K562 (cell line): ENCODE results near the gene RORC. TPM values are rescaled to one million over a fixed set of nuclear protein-coding genes. Genes with fewer than 3 reads are reported as not detected.

Source experiments
- ADNP ChIP-seq: fragments of 200-800 bp; sonication (Bioruptor generic); IDR thresholded peaks from 2 replicates; pipeline ENCODE4 v1.6.1; 2016; ENCODE audit warnings: missing genetic modification characterization, missing compliant biosample characterization
- CBX5 ChIP-seq: IDR thresholded peaks from 2 replicates; pipeline ENCODE4 v1.6.1; 2014; ENCODE audit warnings: low read depth, borderline replicate concordance
- CHCHD3 ChIP-seq: fragments of 250-450 bp; sonication (Bioruptor Pico); IDR thresholded peaks from 2 replicates; pipeline ENCODE4 v2.1.2; 2022; ENCODE audit warnings: mild to moderate bottlenecking
- CXXC5 ChIP-seq: fragments of 250-450 bp; sonication (Bioruptor Pico); IDR thresholded peaks from 2 replicates; pipeline ENCODE4 v1.8.0; 2022; ENCODE audit warnings: inconsistent platforms, mild to moderate bottlenecking, moderate library complexity
- ETS2 ChIP-seq: IDR thresholded peaks from 2 replicates; pipeline ENCODE4 v1.6.1; 2016; ENCODE audit warnings: borderline replicate concordance, missing genetic modification characterization, mild to moderate bottlenecking, moderate library complexity, missing compliant biosample characterization; ENCODE audit not compliant: poor library complexity, severe bottlenecking
- ILF3 ChIP-seq: fragments of 450-650 bp; IDR thresholded peaks from 2 replicates; pipeline ENCODE4 v1.6.1; 2018; ENCODE audit warnings: antibody characterized with exemption, mild to moderate bottlenecking, moderate library complexity, borderline replicate concordance
- KLF10 ChIP-seq: fragments of 250-450 bp; sonication (Bioruptor Pico); IDR thresholded peaks from 2 replicates; pipeline ENCODE4 v1.6.1; 2021; ENCODE audit warnings: matching md5 sums
- LEF1 ChIP-seq: fragments of 450-650 bp; IDR thresholded peaks from 2 replicates; pipeline ENCODE4 v1.6.1; 2016; ENCODE audit warnings: mild to moderate bottlenecking
- MECOM ChIP-seq: fragments of 250-450 bp; sonication (Bioruptor Pico); IDR thresholded peaks from 2 replicates; pipeline ENCODE4 v1.8.0; 2022; ENCODE audit warnings: inconsistent platforms
- NBN ChIP-seq: fragments of 450-650 bp; IDR thresholded peaks from 2 replicates; pipeline ENCODE4 v1.6.1; 2016; ENCODE audit warnings: low read depth, mild to moderate bottlenecking
- POLR2AphosphoS2 ChIP-seq: IDR thresholded peaks from 2 replicates; pipeline ENCODE4 v1.6.1; 2012; ENCODE audit warnings: low read length, improper control_type of control experiment
- POLR3A ChIP-seq: IDR thresholded peaks from 2 replicates; pipeline ENCODE4 v1.6.1; 2011; ENCODE audit warnings: borderline replicate concordance, mild to moderate bottlenecking, moderate library complexity; ENCODE audit not compliant: insufficient read length, insufficient read depth; ENCODE audit errors: extremely low read depth
- PTBP1 ChIP-seq: fragments of 200-400 bp; formaldehyde crosslinking; IDR thresholded peaks from 2 replicates; pipeline ENCODE4 v1.6.1; 2017; ENCODE audit warnings: low read depth, low read length
- RHOXF2B ChIP-seq: fragments of 250-450 bp; sonication (Bioruptor Pico); conservative IDR thresholded peaks from 2 replicates; pipeline ENCODE4 v1.5.1; 2021
- RNF2 ChIP-seq: sonication (generic); IDR thresholded peaks from 2 replicates; pipeline ENCODE4 v1.6.1; 2016
- RUNX1 ChIP-seq: sonication (generic); IDR thresholded peaks from 2 replicates; pipeline ENCODE4 v1.6.1; 2016; ENCODE audit warnings: antibody characterized with exemption, low read depth
- SETDB1 ChIP-seq: IDR thresholded peaks from one replicate; pipeline ENCODE4 v1.6.1; 2012; ENCODE audit warnings: low read length, control low read depth, inconsistent platforms
- SMAD2 ChIP-seq: fragments of 150-350 bp; IDR thresholded peaks from 2 replicates; pipeline ENCODE4 v1.6.1; 2014; ENCODE audit warnings: low read depth, mild to moderate bottlenecking, low read length
- SPI1 ChIP-seq: IDR thresholded peaks from 2 replicates; pipeline ENCODE4 v1.6.1; 2011; ENCODE audit warnings: low read depth, low read length, control low read depth, borderline replicate concordance
- ZNF263 ChIP-seq: sonication (generic); formaldehyde crosslinking; IDR thresholded peaks from 2 replicates; pipeline ENCODE4 v1.8.0; 2022; ENCODE audit warnings: mild to moderate bottlenecking, missing genetic modification reagents, borderline replicate concordance
- ZNF3 ChIP-seq: fragments of 250-450 bp; sonication (Bioruptor Pico); IDR thresholded peaks from 2 replicates; pipeline ENCODE4 v1.5.0; 2021; ENCODE audit warnings: mild to moderate bottlenecking, moderate library complexity
- ZNF311 ChIP-seq: fragments of 250-450 bp; sonication (Bioruptor Pico); IDR thresholded peaks from 2 replicates; pipeline ENCODE4 v1.4.0; 2020; ENCODE audit warnings: mild to moderate bottlenecking, moderate library complexity
- ZNF384 ChIP-seq: IDR thresholded peaks from 2 replicates; pipeline ENCODE4 v1.6.1; 2012; ENCODE audit warnings: low read depth, low read length, improper control_type of control experiment
- polyA plus RNA-seq, 8 experiments: library from polyadenylated mRNA; depleted of rRNA in 4 of 8; stranded (reverse) in 5 of 8; unstranded in 3 of 8; fragments of >200 nt; fragmentation: Nextera tagmentation in 2 of 8; fragmentation: Illumina TruSeq in 1 of 8; extraction: Ambion mirVana in 2 of 8; extraction: Trizol in 1 of 8; gene quantifications; 2 replicates each; pipeline versions ENCODE4 v1.2.1 to v1.2.3, GENCODE V29; 2011 to 2014; ENCODE audit warnings: inconsistent platforms in 1 of 8, missing spikeins in 1 of 8
- total RNA-seq, 7 experiments: library from RNA; depleted of rRNA in 6 of 7; stranded (reverse); fragments of >200 nt in 6 of 7; fragmentation: Illumina TruSeq in 2 of 7; extraction: Trizol in 2 of 7; gene quantifications; 2 replicates each; pipeline versions ENCODE4 v1.2.1 to v1.2.3, GENCODE V29; 2011 to 2021; ENCODE audit warnings: low replicate concordance in 1 of 7
- TF ChIP-seq, protein P1 (sequence below), 2 experiments: fragments of 450-650 bp; conservative IDR thresholded peaks; 2 replicates each; pipeline ENCODE4 v1.6.1; 2017; ENCODE audit warnings: mild to moderate bottlenecking in 2 of 2, moderate library complexity in 2 of 2
- TF ChIP-seq, protein P2 (sequence below): fragments of 450-650 bp; IDR thresholded peaks from 2 replicates; pipeline ENCODE4 v1.6.1; 2018; ENCODE audit not compliant: partially characterized antibody

Gene RORC
- total and polyA plus RNA-seq, 9 of the 15 experiments (the other 6 are each of a cell fraction or from before 2014, with no cell fraction given): not detected

DNA sequence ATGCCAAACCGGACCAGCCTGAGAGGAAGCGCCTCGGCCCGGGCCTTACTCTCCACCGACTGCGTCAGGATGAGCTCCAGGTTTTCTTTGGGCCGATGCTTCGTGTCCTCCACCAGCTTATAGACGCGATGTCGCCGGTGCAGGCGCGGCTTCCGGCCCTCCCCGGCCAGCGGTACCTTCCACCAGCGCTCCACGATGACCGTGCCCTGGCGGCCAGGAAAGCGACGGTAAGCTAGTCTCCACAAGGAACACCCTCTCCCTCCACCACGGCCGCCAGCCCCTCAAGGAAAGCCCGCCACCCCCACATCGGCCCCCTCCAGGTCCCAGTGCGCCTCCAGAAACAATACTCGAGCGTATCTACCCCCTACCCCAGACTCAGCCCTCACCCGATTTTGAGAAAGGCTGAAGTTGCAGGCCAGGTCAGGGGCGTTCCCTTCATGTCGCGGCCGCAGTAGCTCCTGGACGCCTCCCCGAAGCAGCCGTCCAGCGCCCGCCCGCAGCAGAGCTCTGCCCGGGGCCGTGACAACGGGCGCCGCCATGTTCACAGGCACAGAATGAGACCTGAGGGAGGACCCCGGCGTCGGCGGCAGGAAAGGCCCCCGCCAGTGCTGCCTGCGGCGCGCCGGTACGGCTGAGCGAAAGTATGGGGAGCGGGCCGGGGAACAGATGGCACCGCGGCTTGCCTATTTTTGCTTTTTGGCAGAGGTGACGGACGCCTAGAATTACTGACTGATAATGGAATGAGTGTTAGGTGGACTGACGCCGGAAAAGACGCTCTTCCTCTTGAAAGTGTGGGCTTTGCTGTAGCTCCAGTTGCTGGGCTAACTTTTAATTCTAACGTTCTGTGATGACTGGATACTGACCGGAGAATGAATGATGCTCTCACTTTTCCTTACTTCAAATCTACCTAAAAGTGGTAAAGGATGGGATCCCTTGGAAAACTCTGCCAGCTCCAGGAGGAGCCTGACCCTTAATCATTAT lies 68.4 kb downstream of the RORC start, which contains the start of gene MRPL9 (continued):
- no peak for TF ChIP-seq PTBP1
- TF ChIP-seq SPI1: no peak
- TF ChIP-seq POLR3A: no peak
- TF ChIP-seq ADNP (tag): no peak
- no peak for TF ChIP-seq SMAD2
- TF ChIP-seq LEF1: no peak
- no peak for TF ChIP-seq ZNF3 (CRISPR knock-in tag)
- TF ChIP-seq MECOM (CRISPR knock-in tag): no peak
- TF ChIP-seq RUNX1: no peak
- no peak for TF ChIP-seq ZNF384
- no peak for TF ChIP-seq ZNF311 (CRISPR knock-in tag)
- TF ChIP-seq ETS2 (tag): no peak
- TF ChIP-seq KLF10: no peak
- peak; percentile 54; the same call in 1 of the 2 replicates for TF ChIP-seq RNF2
- TF ChIP-seq ILF3: no peak
- TF ChIP-seq SETDB1: no peak
- peak; percentile 49; the same call in 1 of the 2 replicates for TF ChIP-seq ZNF263 (CRISPR knock-in tag)
- TF ChIP-seq CXXC5 (CRISPR knock-in tag): peak; percentile 73
- TF ChIP-seq, protein P1, sequence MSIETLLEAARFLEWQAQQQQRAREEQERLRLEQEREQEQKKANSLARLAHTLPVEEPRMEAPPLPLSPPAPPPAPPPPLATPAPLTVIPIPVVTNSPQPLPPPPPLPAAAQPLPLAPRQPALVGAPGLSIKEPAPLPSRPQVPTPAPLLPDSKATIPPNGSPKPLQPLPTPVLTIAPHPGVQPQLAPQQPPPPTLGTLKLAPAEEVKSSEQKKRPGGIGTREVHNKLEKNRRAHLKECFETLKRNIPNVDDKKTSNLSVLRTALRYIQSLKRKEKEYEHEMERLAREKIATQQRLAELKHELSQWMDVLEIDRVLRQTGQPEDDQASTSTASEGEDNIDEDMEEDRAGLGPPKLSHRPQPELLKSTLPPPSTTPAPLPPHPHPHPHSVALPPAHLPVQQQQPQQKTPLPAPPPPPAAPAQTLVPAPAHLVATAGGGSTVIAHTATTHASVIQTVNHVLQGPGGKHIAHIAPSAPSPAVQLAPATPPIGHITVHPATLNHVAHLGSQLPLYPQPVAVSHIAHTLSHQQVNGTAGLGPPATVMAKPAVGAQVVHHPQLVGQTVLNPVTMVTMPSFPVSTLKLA (conservative IDR thresholded peaks at IDR 0.05): peak; percentile 61 to 83; a peak in 3 of 4 replicates
- 0 out of 2 replicates have a peak, but pooled peaks have one; percentile 28 for TF ChIP-seq CHCHD3 (CRISPR knock-in tag)
- TF ChIP-seq, protein P2, sequence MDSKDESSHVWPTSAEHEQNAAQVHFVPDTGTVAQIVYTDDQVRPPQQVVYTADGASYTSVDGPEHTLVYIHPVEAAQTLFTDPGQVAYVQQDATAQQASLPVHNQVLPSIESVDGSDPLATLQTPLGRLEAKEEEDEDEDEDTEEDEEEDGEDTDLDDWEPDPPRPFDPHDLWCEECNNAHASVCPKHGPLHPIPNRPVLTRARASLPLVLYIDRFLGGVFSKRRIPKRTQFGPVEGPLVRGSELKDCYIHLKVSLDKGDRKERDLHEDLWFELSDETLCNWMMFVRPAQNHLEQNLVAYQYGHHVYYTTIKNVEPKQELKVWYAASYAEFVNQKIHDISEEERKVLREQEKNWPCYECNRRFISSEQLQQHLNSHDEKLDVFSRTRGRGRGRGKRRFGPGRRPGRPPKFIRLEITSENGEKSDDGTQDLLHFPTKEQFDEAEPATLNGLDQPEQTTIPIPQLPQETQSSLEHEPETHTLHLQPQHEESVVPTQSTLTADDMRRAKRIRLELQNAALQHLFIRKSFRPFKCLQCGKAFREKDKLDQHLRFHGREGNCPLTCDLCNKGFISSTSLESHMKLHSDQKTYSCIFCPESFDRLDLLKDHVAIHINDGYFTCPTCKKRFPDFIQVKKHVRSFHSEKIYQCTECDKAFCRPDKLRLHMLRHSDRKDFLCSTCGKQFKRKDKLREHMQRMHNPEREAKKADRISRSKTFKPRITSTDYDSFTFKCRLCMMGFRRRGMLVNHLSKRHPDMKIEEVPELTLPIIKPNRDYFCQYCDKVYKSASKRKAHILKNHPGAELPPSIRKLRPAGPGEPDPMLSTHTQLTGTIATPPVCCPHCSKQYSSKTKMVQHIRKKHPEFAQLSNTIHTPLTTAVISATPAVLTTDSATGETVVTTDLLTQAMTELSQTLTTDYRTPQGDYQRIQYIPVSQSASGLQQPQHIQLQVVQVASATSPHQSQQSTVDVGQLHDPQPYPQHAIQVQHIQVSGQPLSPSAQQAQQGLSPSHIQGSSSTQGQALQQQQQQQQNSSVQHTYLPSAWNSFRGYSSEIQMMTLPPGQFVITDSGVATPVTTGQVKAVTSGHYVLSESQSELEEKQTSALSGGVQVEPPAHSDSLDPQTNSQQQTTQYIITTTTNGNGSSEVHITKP: no peak
- TF ChIP-seq CBX5: no peak
- no peak for TF ChIP-seq RHOXF2B
- TF ChIP-seq NBN: no peak
- no peak for TF ChIP-seq POLR2AphosphoS2
